CD4-positive, alpha-beta T cell treated with Interleukin-17A for 4 hours (primary cell): ENCODE data around the gene CD8A.

Experiments used
- DNase-seq: peaks from one replicate; pipeline ENCODE4 v3.0.0-alpha.2; 2020; ENCODE audit warnings: mixed read lengths

CD8A gene

GRCh38 chr2:86808315-86809161, 17.8 kb upstream of the CD8A start:
- peak; percentile 93 for DNase-seq

- DNase-seq, result peak; percentile 28
These were observed 17.0 kb upstream of the CD8A start for GRCh38 chr2:86807468-86808275.

- DNase-seq, result no peak
These were observed 16.4 kb upstream of the CD8A start for GRCh38 chr2:86807133-86807467.

GRCh38 chr2:86806059-86806857, 15.5 kb upstream of the CD8A start:
- DNase-seq, result no peak

DNA sequence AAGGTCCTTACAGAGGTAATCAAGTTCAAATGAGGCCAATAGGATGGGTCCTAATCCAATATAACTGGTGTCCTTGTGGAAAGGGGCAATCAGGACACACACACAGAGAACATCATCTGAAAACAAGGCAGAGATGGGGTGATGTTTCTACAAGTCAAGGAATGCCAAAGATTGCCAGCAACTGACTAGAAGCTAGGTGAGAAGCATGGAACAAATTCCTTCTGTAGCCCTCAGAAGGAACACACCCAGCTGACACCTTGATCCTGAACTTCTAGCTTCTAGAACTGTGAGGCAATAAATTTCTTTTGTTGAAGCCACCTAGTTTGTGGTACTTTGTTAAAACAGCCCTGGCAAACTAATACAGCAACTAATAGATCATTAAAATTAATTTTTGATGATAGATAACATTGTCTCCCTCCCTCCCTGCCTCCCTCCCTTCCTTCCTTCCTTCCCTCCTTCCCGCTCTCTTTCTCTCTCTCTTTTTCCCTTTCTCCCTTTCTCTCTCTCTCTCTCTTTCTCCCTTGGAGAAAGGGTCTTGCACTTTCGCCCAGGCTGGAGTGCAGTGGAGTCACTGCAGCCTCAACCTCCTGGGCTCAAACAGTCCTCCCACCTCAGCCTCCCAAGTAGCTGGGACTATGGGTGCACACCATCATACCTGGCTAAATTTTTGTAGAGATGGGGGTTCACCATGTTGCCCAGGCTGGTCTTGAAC, 10.3 kb upstream of the CD8A start:
- DNase-seq, result no peak

DNA sequence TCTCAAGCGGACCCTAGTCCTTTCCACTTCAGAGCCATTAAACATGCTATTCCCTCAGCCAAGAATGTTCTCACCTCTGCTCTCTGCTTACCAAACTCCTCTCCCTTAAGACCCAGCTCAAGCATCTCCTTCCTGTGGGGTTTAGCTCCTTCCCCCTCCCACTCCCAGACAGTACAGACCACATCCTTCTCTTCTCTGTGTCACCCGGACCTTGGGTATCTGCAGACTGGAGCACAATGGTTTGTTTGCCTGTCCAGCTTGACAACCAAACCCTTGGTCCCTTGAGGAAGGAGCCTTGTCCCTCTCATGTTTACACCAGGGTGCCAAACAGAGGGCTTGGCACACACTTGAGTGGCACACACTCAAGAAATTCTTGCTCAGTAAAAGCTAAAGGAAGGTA, 4.1 kb upstream of the CD8A start:
- no peak for DNase-seq

DNA sequence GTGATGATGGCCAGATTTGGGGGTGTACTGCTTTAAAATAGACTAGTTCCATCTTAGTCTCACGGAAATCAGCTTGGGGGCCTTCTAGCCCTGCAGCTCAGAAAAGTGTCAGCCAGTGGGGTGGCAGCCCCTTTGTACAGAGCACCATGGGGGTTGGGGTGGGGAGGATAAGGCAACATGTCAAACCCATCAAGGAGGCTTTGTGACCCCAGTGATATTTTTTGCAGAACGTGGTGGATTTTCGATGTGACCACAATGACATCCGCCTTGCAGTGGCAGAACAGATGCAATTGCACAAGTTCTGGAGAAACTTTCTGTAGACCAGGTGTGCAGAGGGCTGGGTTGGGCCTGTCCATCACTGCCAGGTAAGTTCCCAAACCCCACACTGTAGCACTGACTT, 3.0 kb upstream of the CD8A start:
- no peak for DNase-seq

DNA sequence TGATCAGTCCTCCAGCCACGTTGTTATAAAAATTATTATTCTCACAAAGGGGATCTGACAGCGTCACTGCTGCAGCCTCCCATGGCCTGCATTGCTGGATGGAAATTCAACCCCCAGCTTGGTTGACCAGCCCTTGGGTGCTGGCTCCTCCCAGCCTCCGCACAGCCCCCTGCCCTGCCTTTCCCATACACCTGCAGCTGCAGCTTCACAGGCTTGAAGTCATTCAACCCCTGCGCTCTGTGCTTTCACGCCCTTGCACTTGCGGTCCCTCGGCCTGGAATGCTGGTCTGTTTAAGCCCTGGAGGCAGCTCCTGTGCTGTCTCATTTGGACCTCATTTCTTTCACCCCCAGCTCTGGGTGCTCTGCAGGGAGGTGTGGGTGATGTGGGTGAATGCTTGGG, 860 bp upstream of the CD8A start:
- no peak for DNase-seq

GRCh38 chr2:86790134-86790675, 508 bp downstream of the CD8A start:
- DNase-seq, result no peak

DNA sequence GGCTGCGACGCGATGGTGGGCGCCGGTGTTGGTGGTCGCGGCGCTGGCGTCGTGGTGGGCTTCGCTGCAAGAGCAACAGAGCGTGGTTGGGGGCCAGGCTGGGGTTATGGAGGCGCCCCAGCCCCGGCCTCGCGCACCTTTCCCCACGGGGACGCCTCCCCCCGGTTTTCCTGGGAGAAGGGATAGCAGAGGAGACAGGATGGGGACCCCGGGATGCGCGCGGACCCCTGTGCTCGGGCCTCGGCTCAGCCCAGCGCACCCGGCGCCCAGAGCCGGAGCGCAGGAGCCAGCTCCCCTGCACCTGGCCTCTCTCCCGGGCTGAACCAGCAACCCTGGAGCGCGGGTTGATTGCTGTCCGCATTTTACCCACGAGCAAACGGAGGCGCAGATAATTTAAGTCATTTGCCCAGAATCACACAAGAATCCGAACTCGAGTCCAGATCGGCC, 1.0 kb downstream of the CD8A start:
- DNase-seq, result no peak

GRCh38 chr2:86788881-86789686, 1.6 kb downstream of the CD8A start:
- DNase-seq, result no peak

DNA sequence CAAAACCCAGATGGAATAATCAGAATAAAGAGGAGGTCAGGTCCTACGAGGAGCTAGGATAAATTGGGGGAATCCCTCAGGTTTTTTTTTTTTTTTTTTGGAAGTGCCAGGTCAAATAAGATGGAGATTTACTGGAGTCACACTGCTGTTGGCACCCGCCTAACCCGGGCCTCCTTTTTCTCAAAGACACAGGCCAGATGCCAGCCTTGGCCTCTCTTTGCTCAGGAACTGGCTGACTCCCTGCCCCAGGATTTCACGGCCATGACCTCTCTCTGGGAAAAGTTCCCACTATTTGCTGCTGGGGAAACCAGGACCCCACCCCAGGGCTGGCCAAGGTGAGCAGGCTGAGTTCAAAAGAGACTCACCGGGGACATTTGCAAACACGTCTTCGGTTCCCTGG, 2.5 kb downstream of the CD8A start:
- DNase-seq, result no peak

DNA sequence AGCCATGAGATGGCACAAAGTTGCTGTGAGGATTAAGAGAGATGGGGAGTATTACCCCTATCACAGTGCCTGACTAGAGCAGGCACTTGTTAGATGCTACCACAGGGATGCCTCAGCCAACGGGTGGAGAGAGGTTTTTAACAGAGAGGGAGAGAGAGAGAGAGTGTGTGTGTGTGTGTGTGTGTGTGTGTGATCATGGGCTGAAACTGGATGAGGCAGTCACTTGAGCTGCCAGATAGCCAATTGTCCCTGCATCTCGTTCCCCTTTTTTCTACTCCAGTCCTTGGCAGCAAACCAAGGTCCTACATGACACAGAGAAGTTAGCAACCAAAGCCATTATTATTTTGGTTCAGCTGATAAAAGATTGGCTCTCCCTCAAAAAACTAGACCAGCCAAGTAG, 3.0 kb downstream of the CD8A start:
- no peak for DNase-seq

DNA sequence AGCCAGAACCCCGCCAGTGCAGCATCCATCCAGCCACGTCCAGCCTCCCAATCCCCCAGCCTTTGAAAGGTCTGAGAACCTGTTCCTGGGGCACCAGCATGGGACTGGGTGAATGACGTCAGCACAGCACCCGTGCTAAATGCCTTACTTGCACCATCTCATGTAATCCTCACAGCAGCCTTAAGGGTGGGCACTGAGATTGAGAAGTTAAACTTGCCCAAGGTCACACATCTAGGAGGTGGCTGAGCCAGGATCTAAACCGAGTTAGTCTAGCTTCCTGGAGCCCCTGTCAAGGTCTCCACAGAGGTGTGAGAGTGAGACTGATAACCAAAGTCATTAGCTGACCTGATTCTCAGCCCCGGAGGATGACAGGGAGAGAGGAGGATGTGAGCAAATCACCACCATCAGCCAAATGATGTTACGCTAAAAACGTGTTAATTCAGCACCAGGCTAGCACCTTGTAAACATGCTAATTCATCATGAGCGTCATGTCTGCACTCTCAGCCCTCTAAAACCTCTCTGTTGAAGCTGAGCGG, 4.6 kb downstream of the CD8A start:
- DNase-seq, result no peak

- no peak for DNase-seq
These were observed 5.3 kb downstream of the CD8A start for GRCh38 chr2:86785456-86785855.

DNA sequence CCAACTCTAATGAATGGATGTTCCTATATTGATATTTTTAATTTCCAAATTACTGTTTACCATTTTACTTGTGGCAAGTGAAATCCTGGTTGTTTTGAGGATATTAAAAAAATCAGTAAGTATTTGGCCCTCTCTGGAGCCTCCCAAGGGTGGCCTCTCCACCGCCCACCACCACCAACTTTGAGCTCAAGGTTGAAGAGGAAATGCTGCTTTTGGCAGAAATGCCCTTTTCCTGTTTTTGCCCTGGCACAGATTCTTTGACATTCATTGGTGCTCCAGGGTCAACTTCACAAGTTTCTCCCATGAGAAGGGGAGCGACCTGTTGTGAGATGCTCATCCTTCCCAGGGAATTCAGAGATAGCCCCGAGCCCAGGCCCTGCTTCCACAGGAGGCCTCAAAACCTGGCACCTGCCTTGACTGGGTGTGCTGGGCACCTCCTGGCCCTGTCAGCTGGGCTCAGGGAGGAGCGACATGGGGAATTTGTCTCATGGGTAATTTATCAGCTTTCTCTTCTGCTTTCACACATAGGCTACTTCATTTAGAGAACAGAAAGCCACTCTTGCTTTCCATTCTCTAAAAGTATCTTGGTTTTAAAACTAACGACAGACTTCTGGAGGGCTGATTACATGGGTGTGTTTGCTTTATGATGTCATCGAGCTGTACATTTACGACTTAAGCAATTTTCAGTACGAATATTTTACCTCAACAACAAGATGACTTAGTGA, 6.9 kb downstream of the CD8A start:
- DNase-seq, result no peak

DNA sequence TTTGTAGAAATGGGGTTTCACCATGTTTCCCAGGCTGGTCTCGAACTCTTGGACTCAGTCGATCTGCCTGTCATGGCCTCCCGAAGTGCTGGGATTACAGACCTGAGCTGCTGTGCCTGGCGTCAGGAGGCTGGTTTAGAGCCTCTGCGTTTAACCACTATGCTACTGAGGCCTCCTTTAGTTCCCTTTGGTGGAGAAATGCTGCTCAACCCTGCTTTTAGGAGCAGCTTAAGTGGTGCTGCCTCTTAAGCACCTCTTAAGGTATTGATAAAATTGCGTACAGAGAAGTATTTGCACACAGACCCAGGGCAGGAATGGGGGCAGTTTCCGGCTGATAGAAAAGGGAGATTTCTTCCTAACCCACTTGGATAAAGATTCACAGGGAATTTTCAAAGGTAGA, 8.0 kb downstream of the CD8A start:
- DNase-seq, result no peak

- no peak for DNase-seq
These were observed 9.3 kb downstream of the CD8A start for GRCh38 chr2:86781363-86781762.

- no peak for DNase-seq
These were observed 10.7 kb downstream of the CD8A start for GRCh38 chr2:86779971-86780370.

DNA sequence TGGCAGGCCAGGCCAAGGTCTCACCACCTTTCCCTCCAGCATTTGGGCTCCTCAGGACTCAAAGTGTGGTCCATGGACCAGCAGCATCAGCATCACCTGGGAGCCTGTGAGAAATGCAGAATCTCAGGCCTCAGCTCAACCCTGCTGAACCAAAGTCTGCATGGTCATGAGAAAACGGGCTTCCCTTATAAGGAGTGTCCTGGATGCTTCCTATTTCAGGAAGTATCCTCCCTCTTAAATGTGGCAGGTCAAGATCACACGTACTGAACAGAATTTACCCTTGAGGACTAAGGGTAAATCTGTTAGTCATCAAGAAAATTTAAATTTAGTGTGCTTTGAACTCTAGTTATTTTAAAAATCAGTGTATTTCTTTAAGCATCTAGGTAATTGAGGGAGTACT, 11.8 kb downstream of the CD8A start:
- DNase-seq, result no peak

DNA sequence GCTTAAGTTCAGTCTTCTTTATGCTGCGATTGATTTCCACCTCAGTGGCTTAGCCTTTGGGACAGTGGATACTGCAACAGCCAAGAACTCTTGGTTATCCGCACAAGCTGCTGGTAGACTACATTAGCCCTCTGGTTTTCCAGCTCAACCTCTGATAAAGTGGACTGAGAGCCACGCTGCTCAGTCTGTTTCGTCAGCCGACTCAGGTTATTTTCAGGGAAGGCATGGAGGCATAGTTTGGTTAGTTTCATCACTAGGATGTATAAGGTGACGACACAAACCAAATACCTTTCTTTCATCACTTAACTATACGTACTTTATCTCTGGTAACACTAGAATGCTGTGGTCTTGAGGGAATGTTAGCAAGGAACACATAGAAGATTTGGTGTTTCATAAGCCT, 14.2 kb downstream of the CD8A start:
- DNase-seq, result no peak
